Dedifferentiated amniotic fluid mesenchymal stem cell (primary cell): ENCODE results near the gene ZNF605.
"Not testable (repeated sequence)": the region's sequence is repeated elsewhere in the genome, so short reads cannot be mapped to it uniquely, and the experiment has no call there.

Experiments used
- DNase-seq: peaks from one replicate; pipeline ENCODE4 v3.0.0-alpha.2; 2016; ENCODE audit errors: extremely low spot score

ZNF605 gene

GRCh38 chr12:132948146-132949066 lies 7.7 kb downstream of the ZNF605 start:
- no peak for DNase-seq

DNA sequence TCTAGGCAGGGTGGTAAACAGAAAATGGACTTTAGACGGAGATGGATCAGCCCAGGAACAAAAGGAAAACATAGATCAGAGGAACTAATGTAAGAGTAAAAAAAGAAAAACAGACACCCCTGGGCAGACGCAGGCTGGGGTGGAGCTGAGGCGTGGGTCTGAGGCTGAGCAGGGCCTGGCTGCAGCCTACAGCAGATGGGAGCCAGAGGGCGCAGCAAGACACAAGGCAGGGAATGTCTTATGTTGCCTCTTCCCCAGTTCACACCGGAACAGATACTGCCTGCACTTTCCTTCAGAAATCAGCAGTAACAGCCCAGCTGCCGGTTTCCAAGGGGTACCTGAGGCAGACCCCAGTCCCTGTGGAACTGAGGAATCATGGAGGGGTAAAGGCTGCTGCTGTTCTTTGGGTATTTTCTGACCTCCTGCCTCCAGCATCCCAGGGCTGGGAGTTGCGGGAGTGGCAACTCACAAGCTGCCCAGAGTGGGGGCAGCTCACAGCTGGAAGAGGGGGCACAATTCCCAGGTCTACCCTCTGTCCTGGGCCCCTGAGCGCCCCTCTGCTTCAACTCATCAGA lies 9.8 kb downstream of the ZNF605 start:
- no peak for DNase-seq

GRCh38 chr12:132945806-132946205 lies 10.3 kb downstream of the ZNF605 start:
- DNase-seq = no peak

DNA sequence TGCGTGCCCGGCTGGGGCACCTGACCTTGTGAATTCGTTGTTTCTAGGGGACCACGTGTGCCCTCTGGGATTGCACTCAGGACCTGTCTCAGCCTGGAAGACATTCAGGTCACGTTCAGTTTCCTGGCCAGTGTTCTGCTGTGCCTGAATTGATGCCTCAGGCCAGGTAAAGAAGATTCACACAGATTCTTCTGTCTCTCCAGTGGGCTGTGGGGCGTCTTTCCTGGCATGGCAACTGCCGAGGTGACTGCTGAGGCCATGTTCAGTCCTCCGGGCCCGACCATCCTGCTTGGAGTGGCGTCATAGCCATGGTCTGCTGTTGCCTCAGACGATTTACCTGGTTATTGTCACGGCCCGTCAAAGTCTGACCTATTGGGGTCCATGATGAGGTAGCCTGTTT lies 13.5 kb downstream of the ZNF605 start:
- DNase-seq = no peak

DNA sequence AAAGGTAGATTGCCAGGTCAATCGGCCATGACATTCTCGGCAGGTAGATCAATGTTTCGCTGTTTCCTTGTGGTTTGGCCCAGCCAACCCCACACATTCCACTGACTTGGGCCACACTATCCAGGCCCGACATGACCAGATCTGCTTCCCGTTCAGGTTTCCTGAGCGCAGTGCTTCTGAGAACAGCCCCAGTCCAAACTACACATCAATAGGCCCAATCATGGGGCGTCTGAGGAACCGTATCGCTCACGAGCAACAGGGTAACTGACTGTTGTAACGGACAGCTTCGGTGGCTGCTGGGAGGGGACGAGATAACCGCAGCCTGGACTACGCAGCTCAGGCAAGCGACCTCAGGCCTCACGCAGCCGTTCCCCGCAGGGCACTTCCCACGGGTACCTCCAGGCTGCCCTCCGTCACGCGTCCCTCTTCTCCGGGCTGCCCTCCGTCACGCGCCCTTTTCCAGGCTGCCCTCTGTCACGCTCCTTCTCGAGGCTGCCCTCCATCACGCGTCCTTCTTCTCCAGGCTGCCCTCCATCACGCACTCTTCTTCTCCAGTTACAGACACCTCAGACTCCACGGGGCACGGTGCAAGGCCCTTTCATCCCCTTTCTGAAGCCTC lies 14.7 kb downstream of the ZNF605 start:
- DNase-seq = no peak

GRCh38 chr12:132940071-132940719 lies 15.9 kb downstream of the ZNF605 start:
- no peak for DNase-seq

- not testable (repeated sequence) for DNase-seq
Observed at GRCh38 chr12:132938807-132939206, 17.3 kb downstream of the ZNF605 start.

GRCh38 chr12:132937476-132937875 lies 18.6 kb downstream of the ZNF605 start:
- DNase-seq = no peak

GRCh38 chr12:132936921-132937320 lies 19.2 kb downstream of the ZNF605 start:
- not testable (repeated sequence) for DNase-seq

DNA sequence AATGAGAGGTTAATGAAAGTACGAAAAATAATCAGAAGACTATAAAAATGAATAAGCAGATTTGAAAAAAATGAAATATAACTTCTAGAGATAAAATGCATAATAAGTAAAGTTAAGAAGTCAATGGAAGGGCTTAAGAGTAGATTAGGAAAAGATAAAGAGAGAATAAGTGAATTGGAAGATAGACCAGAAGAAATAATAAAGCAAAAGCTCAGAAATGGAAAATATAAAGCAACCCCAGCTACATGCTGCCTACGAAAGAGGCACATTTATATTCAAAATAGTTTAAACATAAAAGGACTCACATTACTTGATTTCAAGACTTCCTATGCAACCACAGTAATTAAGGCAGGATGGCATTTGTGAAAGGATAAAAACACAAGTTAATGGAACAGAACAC lies 19.9 kb downstream of the ZNF605 start:
- DNase-seq = no peak

DNA sequence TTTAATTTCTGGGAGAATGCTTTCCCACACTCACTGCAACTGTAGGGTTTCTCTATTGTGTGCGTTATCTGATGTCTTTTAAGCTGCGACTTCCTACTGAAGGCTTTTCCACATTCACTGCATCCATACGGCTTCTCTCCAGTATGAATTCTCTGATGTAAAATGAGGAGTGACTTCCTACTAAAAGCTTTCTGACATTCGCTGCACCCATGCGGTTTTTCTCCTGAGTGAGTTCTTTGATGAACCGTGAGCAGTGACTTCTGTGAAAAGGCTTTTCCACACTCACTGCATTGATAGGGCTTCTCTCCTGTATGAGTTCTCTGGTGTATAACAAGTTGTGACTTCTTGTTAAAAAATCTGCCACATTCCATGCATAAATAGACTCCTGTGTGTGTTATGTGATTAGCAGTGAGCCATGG lies 29.7 kb downstream of the ZNF605 start:
- DNase-seq = no peak

- DNase-seq = no peak
Observed at GRCh38 chr12:132925597-132926414, 30.3 kb downstream of the ZNF605 start.

GRCh38 chr12:132924356-132924755 lies 31.8 kb downstream of the ZNF605 start:
- no peak for DNase-seq

DNA sequence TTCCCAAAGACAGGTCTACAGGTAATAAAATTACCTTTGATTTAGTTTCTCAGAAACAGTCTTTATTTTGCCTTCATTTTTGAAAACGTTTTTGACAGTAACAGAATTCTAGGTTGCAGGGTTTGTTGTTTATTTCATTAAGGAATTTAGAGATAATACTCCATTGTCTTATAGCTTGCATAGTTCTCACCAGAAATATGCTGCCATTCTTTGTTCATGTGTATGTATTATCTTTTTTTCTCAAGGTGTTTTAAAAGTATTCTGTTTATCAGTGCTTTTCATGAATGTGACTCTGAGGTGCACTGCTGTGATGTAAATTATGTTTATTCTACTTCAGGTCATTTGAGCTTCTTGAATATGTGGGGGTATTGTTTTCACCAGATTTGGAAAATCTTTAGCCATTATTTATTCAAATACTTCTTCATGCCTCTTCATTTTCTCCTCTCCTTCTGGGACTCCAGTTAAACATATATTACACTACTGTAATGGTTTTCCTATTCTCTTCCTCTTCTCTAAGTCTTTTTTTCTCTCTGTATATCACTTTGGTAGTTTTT lies 32.7 kb downstream of the ZNF605 start:
- no peak for DNase-seq

GRCh38 chr12:132922676-132923075 lies 33.4 kb downstream of the ZNF605 start:
- DNase-seq = no peak

DNA sequence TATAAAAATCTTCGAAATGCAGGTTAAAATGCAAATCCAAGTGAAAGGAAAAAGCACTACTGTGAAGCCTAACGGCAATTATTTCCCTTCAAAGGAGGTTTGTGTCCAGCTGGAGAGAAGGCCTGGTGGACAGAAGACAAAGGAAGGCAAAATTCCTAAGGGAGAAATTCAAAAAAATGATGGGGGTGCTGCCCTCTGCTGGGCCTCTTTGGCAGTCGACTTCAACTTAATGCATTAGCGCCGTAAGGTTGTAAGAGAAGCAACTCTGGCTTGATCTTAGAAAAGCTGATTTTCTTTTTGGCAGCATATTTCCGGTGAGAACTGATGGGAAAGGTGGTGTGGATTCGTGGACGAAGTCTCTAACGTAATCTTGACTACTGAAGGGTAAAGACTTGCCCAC lies 34.4 kb downstream of the ZNF605 start:
- DNase-seq = no peak

DNA sequence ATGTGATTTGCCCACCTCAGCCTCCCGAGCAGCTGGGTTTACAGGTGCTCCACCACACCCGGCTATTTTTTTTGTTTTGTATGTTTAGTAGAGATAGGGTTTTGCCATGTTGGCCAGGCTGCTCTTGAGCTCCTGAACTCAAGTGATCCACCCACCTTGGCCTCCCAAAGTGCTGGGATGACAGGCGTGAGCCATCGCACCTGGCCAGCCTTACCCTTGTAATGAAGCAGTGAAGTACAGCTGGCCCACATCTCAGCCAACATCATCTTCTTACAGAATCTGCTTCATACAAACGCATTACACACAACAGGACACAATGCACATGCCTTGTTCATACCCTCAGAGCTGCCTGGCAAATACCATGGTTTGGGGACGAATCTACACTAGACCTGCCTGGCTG lies 37.4 kb downstream of the ZNF605 start:
- no peak for DNase-seq

- no peak for DNase-seq
Observed at GRCh38 chr12:132909030-132909368, 47.1 kb downstream of the ZNF605 start.

DNA sequence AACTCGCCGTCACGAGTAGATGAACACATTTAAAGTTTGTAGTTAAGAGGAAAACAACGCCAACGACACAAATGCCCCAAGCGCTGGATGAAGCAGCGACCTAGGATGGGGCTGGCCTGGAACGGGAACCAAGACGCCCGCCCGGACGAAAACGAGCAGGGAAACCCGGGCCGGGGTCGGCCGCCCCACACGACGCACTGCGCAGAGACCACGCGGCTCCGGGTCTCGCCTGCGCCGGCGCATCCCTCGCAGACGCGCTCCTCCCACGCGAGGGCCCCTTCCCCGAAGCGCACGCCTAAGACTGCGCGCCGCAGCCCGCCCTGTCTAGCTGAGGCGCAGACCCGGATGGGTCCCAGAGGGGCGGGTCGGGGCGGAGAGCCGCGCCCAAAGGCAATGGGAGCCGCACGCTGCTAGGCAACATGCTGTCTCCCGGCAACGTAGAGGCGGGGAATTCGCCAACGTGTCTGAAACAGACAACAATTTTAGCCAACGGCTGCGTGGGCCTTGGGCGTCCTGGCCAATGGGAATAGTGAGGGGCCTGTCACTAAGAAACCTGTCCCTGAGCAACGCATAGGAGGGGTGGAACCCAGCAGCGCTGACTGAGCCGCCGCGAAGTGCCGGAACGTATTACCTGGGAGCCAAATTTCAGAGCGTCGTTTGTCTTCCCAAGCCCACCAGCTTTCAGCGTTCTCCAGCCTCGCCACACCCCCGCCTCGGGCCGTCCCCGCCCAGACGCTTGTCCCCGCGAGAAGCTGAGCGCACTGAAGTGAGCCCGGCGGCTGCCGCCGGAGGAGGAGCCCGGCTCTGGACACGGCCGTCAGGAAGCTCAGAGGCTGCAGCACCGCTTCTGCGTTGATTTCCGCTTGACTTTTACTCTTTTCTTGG lies 47.7 kb downstream of the ZNF605 start:
- DNase-seq = peak; percentile 99

DNA sequence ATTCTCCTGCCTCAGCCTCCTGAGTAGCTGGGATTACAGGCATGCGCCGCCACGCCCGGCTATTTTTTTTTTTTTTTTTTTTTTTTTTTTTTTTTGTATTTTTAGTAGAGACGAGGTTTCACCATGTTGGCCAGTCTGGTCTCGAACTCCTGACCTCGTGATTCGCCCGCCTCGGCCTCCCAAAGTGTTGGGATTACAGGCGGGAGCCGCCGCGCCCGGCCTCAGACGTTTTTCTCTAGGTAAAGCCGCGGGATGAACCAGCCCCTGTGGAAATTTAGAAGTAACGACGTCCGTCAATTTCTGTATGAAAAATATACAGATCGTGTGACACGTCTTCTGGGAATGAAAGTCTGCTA lies 48.3 kb downstream of the ZNF605 start:
- not testable (repeated sequence) for DNase-seq
